Stimulated activated CD8-positive, alpha-beta memory T cell treated with anti-CD3 and anti-CD28 coated beads, Interleukin-15, amount 100 ng/mL, for 4 hours (primary cell): ENCODE measurements around the gene REPIN1.

Experiments used
- DNase-seq, 2 donors: peaks; one replicate each; pipeline ENCODE4 v3.0.0-alpha.2; 2020; ENCODE audit warnings: low read depth in 2 of 2

Gene REPIN1

DNA sequence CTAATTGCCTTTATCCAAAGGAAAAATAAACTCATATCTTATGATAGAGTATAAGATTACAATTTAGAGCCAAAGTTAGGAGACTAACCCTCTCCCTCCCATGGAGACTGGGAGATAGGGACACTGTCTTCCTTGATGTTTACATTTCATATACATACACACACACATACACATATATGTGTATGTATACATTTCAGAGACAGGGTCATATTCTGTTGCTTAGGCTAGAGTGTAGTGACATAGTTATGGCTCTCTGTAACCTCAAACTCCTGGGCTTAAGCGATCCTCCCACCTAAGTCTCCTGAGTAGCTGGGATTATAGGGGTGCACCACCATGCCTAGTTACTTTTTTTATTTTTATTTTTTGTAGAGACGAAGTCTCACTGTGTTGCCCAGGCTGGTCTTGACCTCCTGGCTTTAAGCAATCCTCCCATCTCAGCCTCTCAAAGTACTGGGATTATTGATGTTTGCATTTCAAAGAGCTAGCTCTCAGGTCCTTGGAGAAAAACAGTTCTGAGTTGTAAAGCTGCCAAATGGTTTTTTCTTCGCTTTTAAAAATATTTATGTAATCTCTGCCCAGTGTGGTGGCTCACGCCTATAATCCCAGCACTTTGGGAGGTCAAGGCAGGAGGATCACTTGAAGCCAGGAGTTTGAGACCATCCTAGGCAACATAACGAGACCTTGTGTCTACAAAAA lies 8.1 kb upstream of the REPIN1 start:
- no peak for DNase-seq

GRCh38 chr7:150361402-150361801 lies 7.2 kb upstream of the REPIN1 start:
- no peak for DNase-seq

- no peak for DNase-seq
Measured at GRCh38 chr7:150361807-150362621, 6.6 kb upstream of the REPIN1 start.

DNA sequence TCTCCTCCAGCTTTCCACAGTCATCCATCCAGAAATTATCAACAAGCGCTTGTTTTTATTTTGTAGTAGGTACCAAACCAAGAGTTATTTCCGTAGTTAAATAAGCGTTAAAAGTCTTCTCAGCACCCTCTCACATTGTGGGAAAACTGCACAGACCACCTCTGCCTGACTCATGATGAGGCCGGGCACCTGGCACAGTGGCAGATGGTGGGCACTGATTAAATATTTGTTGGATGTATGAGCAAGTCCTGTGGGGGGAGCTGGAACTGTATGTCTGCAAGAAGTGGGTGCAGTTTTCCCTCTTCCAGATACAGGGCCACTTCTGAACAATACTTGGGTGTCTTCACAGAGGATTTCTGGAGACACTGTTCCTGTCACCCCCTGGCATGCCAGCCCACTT lies 5.3 kb upstream of the REPIN1 start:
- no peak for DNase-seq

DNA sequence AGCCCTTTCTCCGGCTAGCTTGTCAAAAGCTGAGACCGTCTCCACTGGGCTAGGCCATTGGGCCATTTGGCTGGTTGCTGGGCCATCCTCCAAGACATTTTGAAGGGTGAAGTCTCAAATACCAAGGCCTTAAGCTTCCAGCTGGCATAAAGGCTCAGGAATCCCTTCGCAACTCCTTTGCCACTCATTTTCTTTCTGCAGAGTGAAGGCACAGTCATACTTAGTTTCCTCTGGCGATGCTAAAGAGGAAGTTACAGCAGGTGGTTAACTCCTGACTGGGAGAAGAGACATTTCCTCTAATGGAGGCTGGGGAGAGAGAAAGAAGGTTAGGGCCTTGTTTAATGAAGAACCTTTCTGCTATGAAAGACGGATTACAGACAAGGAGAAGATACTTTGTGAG lies 4.8 kb upstream of the REPIN1 start:
- DNase-seq, result no peak

DNA sequence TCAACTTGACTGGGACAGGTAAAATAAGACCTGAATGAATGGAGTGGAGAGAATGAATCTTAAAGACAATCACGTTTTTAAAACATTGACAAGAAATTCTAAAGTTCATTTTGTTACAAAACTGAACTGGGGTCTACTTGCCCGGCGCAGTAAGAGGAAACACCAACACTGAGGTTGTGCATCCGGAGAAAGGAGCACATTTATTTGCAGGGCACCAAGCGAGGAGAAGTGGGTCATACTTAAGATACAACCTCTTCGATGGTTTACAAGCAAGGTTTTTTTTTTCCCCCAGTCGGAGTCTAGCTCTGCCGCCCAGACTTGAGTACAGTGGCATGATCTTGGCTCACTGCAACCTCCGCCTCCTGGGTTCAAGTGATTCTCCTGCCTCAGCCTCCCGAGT lies 3.4 kb upstream of the REPIN1 start:
- no peak for DNase-seq

- DNase-seq, result no peak
Measured at GRCh38 chr7:150365673-150366398, 2.8 kb upstream of the REPIN1 start.

DNA sequence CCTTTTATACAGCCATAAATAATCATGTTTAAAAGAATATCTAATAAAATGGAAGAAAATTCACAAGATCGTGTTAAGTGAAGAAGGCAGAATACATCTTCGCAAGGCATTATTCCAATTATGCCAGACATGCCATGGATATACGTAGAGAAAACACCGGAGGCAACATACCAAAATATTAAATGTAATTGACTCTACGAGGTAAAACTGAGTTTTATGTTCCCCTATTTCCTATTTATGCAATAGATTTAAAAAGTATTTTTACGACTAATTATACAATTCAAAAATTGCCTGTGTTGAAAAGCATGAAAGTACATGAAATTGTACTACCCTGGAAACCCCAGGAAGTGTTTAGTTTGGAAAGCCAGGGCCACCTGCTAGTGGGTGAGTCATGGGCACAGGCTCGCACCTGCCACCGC lies 936 bp upstream of the REPIN1 start:
- DNase-seq, result no peak

- peak; percentile 44 to 53 for DNase-seq
Measured at GRCh38 chr7:150368884-150369747, 494 bp downstream of the REPIN1 start.

DNA sequence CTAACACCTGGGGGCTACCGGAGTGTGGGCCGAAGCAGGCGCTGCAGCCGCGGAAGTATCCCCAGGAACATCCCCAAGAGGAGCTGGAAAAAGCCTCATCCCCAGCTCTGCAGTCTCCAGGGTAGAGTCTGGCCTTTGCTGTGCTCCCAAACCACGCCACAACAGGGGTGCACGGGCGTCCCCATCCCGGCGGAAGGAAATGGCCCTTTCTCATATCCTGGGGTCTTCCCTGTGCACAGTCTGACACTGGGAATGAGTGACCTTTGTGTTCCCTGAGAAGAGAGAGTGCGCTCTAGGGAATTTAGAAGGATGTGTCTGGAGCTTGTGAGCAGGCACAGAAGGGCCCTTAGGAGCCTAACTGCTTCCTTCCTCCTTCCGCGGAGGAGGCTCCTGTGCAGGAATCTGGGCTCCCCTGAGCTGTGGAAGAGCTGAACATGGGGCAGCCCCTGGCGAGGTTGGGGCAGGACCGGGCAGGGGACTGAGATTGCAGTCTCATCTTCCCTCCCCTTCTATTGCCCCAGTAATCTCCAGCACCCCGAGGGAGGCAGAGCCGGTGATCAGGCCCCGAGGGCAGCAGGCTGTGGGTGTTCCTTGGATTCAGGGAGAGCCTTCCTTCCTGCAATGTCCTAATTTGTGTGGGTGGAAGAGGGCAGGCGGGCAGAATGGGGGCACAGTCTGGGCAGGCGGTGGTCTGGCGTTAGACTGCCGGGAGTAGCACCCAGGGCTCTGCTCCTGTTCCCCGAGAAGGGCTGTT lies 1.3 kb downstream of the REPIN1 start:
- no peak for DNase-seq

DNA sequence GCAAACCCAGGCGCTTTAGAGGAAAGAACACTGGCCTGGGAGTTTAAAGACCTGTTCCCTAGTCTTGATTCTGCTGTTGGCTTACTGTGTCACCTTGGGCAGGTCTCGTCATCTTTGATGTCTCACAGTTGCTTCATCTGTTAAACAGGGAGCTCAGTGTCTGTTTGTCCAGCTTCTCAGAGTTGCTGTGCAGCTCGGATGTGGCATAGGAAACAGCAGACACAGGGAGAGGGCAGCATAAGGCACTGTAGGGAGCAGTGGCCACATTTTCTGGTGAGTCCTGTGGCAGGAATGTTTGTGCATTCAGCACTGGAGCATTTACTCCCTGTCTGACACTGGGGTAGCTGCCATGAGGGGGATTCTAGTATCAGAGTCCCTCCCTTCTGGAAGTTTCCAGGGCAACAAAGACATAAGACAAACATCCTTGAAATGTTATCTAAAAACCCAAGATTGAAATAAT lies 2.0 kb downstream of the REPIN1 start:
- DNase-seq, result no peak

- no peak for DNase-seq
Measured at GRCh38 chr7:150371131-150371995, 2.7 kb downstream of the REPIN1 start.

DNA sequence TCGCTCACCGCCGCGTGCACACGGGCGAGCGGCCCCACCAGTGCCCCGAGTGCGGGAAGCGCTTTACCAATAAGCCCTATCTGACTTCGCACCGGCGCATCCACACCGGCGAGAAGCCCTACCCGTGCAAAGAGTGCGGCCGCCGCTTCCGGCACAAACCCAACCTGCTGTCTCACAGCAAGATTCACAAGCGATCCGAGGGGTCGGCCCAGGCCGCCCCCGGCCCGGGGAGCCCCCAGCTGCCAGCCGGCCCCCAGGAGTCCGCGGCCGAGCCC lies 3.3 kb downstream of the REPIN1 start:
- DNase-seq, result no peak

DNA sequence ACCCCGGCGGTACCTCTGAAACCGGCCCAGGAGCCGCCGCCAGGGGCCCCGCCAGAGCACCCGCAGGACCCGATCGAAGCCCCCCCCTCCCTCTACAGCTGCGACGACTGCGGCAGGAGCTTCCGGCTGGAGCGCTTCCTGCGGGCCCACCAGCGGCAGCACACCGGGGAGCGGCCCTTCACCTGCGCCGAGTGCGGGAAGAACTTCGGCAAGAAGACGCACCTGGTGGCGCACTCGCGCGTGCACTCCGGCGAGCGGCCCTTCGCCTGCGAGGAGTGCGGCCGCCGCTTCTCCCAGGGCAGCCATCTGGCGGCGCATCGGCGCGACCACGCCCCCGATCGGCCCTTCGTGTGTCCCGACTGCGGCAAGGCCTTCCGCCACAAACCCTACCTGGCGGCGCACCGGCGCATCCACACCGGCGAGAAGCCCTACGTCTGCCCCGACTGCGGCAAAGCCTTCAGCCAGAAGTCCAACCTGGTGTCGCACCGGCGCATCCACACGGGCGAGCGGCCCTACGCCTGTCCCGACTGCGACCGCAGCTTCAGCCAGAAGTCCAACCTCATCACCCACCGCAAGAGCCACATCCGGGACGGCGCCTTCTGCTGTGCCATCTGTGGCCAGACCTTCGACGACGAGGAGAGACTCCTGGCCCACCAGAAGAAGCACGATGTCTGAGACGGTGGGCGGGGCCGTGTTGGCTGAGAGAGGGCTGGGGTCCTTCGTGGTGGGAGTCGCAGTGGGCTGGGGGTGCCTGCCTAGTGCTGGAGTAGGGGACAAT lies 3.8 kb downstream of the REPIN1 start:
- DNase-seq, result no peak

GRCh38 chr7:150373049-150373801 lies 4.6 kb downstream of the REPIN1 start:
- no peak for DNase-seq

- DNase-seq, result no peak
Measured at GRCh38 chr7:150374026-150374425, 5.4 kb downstream of the REPIN1 start.

- no peak for DNase-seq
Measured at GRCh38 chr7:150374472-150374871, 5.8 kb downstream of the REPIN1 start.

DNA sequence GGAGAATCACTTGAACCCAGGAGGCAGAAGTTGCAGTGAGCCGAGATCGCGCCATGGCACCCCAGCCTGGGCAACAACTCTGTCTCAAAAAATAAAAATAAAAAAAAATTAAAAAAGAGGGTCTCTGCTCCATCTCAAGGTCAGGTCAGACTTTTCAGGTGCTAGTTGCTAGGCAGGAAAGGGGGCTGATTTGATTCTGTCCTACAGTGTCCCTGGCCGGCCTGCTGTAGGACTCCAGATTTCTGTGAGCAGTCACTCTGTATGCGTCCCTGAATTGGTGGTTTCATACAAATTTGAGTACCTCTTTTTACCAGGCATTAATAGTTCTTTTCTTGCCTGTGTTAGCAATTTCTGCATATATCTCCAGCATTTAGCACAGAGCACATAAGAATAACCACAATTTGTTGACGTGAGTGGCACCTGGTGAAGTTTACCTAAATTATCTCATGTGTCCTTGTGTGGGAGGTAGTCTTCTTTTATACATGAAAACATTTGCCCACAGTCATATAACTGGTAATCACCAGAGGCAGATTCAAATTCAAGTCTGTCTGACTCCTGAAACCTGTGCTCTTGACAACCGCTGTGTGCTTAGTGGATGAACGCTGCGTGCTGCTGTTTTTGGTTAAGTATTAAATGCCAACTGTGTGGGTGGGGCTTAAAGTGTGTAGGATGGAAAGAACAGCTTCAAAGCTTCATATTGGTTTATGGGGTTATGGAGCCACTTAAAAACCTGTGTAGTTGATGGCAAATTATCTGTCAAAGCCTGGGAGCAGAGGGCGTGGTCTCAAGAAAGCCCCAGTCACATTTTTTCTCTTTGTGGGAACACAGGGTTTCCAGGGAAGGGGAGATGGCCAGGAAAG lies 7.3 kb downstream of the REPIN1 start:
- peak in 1 of 2 donors; percentile 25 for DNase-seq
